IPS-NIHi7 (cell line): ENCODE measurements around the gene ASAH2.
"Not testable (repeated sequence)": the region's sequence is repeated elsewhere in the genome, so short reads cannot be mapped to it uniquely, and the experiment has no call there.

ENCODE experiments used
- DNase-seq: peaks from one replicate; pipeline ENCODE4 v3.0.0; 2012; ENCODE audit warnings: mixed read lengths; ENCODE audit errors: extremely low spot score

Gene ASAH2

DNA sequence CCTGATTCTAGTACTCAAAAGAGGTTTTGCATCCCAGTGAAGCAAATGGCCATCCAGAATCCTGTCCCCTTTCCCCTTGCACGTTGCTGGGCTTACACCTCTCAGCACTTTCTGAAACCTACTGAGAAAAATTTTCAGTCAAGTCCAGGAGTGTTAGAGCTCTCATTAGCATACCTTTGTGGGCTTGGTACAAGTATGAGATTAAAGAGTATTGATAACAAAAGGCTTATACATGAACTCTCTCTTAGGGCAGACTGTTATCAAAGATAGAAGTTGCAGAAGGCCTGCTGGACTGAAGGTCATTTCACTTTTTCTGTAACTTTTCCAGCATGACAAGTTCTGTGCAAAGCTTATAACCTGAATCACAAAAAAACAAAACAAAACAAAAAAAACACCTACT lies at the start of gene ASAH2:
TSS of gene ASAH2 (minus strand) at position 123 of the 400 bp plus-strand sequence. CDS start 2,906 bp downstream, outside the sequence.
- no peak for DNase-seq

DNA sequence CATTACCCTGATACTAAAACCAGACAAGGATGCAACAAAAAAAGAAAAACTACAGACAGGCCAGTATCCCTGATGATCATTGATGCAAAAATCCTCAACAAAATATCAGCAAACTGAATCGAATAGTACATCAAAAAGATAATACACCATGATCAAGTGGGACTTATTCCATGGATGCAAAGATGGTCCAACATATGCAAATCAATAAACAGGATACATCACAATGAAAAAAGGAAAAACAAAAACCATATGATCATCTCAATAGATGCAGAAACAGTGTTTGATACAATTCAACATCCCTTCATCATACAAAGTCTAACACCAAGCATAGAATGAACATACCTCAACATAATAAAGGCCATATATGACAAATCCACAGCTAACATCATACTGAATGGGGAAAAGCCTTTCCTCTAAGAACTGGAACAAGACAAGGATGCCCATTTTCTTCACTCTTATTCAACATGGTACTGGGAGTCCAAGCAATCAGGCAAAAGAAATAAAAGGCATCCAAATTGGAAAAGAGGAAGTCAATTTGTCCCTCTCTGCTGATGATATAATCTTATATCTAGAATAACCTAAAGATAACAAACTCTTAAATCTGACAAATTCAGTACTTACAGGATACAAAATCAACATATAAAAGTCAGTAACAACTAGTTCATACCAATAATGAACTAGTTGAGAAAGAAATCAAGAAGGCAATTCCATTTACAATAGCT lies 48.8 kb upstream of the ASAH2 start:
- no peak for DNase-seq

DNA sequence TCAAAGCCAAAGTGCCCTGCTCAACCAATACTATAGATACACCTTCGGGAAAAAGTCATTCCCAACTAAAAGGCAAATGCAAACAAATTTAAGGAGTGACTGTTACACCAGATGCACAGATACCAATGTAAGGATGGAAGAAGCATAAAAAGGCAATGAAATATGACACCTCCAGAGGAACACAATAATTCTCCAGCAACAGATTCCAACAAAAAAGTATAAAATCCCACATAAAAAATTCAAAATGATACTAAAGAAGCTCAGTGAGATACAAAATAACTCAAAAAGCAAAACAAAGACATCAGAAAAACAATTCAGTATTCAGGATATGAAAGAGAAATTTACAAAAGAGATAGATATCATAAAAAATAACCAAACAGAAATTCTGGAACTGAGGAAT lies 44.1 kb upstream of the ASAH2 start:
- DNase-seq, result no peak

DNA sequence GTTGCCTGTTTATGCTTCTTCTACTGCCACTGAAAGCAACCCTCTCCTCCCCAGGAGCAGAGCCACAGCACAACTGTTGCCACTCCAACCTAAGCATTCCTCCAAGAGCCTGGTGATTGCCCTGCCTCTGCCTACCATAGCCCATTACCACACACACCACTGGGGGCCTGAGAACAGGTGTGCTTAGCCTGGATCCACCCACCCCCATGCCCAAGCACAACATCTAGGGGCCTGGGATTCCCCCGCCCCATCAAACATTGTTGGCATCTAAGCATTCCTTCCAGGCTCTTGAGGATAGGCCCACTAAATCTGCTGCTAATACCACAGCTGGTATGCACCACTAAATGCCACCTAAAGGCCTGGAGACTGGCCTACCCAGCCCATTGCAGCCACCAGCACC lies 43.3 kb upstream of the ASAH2 start:
- DNase-seq, result no peak

DNA sequence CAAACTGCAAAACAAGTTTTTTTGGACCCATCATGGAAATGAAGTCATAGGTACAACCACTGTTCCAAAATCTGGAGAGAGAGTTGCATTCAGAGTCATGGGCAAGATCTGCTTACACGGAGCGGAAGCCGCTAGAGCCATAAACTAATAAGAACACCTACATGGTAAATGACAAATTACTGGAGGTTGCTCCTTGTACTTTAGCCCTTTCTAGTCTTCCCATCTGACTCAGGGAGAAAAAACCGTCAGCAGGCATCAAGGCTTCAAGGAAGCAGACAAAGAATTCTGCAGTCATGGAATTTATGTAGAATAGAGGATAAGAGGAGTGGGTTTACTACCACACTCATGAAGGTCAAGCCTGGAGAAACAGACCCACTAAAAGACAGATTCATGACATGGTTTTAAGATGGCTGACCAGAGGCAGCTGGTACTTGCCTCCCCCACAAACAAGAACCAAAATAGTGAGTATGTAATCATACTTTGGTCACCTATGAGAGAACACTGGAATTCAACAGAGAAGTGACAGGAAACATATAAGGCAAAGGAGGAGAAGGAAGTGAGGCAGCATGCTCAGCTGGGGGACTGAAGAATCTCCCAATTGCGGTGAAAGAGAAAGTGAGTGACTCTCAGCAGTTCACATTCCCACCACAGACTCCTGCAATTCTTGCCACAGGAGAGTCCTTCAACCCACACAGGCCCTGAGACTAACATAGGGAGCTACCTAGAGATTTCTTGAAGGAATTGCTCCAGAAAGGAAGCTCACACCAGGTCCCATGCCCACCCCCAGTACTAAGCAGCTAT lies 42.4 kb upstream of the ASAH2 start:
- no peak for DNase-seq

DNA sequence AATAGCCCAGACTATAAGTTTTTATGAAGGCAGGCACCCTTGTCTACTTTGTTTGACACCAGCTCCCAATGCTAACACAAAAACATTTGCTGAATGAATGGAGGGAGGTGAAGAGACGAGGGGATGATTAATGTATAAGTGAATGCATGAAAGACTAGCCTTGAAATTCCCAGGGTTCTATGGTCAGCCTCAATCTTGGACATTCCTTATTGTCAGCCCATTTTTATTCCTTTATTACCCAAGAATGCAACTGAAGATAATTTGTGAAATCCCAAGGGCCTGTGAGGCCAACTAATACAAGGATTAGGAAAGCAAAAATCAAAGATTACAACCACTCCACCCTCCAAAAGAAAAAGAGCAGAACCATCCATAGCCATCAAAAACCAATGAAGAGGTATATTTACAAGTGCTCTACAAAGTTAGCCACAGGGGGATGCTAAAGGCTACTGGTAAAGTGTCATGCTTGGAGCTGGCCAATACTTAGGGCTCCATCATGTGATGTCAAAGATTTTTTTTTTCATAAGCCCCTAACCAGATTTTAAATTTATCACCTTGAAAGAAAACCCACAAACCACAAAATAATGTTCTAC lies 40.0 kb upstream of the ASAH2 start:
- DNase-seq, result peak; percentile 38

DNA sequence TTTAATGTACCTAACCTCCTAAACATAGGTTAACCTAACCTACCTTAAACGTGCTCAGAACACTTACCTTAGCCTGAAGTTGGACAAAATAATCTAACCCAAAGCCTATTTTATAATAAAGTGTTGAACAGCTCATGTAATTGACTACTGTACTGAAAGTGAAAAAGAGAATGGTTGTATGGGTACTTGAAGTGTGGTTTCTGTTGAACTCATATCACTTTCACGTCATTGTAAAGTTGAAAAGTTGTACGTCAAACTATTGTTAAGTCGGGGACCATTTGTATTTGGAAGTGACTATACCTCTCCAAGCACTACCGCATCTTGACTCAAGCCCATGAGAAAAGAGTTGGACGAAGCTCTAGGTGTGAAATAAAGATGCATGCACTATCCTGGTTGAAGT lies 37.9 kb upstream of the ASAH2 start:
- DNase-seq, result no peak

DNA sequence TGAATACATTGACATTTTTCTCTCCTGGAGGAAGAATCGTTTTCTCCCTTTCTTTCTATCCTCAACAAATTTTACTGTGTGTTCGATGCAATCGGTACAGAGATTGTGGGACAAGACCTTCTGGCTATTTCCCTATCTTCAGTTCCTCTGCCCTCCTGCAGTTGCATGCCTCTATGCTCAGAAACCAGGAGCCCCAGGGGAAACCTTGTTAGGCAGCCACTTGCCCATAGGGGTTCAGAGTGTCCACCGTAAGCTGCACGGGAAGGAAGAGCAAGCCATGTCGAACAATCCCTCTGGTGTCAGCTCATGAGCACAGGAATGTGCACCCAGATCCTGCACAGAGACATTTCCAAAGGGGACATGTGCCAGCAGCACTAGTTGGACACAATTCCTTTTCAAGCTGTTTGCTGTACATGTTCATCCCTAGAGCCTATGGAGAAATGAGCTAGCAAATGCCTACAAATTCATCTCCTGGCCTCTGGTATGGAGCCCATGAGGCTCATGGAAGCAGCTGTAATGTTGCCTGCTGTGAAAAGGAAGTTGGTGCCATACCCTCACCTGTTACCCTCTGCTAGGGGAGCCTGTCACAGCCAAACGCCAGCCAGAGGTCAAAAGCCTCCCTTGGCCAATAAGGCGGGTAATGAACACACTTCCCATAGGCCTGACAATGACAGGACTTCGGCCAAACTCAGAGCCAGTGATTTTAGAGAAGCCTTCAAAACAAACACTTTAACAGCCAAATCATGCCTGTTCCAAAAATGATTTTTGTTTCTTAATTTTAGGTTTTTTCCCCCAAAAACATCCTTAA lies 35.9 kb upstream of the ASAH2 start:
- no peak for DNase-seq

DNA sequence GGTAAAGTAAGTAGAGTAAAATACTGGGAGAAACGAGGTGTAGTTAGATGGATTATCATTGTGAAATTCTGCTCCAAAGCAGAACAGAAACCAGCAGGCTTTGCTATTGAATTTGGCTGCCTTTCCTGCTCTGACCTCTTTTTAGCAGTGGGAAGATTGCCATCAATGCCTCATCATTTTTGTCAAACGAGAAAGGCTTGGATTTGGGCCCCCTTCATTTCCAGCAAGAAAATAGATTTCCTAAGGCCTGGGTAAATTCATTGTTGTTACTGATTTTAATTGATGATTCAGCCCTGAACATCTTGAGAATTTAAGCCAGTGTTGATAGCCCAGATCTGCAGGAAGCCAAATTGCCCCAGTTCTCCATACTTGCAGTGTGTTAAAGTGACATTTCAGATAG lies 35.2 kb upstream of the ASAH2 start:
- no peak for DNase-seq

DNA sequence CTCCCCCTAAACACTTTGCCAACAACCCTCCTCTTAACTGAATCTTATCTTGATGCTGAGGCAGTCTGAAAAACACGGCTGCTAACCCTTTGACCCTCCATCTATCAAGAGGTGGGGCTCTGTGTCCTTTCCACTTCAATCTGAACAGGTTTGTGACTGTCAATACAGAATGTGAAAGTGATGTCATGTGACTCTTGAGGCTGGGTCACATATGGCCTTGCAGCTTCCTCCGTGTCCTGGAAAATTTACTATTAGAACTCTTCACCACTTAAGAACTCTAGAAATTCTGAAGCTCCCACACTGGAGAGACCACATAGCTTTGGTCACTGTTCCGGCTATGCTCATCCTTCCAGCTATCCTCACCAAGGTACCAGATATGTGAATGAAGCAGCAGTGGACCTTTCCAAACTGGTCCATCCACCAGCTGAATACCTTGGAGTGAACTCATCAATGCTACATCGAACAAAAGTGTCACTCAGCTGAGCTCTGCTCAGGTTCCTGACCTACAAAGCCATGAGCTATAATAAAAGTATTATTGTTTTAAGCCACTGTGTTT lies 30.7 kb upstream of the ASAH2 start:
- no peak for DNase-seq

DNA sequence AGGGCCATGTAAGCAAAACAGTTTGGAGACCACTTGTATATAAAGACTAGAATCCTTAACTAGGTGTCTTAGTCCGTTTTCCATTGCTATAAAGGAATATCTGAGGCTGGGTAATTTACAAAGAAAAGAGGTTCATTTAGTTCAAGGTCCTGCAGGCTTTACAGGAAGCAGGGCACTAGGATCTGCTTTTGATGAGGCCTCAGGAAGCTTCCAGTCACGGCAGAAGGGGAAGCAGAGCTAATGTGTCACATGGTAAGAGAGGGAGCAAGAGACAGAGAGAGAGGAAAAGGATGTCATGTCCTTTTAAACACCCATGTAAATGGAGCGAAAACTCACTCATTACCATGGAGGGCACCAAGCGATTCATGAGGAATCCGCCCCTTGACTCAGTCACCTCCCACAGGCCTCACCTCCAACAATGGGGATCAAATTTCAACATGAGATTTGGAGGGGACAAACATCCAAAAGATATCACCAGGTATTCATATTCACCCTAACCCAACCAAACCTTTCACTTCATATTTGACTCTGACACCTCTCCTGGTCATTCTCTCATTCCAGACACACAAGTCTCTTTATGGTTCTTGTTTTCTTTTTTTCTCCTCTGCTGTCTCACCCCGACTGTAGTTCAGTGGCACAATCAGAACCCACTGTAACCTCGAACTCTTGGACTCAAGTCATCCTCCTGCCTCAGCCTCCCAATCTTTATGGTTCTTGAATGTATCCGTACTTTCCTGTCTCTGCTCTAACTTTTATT lies 30.1 kb upstream of the ASAH2 start:
- DNase-seq, result no peak

DNA sequence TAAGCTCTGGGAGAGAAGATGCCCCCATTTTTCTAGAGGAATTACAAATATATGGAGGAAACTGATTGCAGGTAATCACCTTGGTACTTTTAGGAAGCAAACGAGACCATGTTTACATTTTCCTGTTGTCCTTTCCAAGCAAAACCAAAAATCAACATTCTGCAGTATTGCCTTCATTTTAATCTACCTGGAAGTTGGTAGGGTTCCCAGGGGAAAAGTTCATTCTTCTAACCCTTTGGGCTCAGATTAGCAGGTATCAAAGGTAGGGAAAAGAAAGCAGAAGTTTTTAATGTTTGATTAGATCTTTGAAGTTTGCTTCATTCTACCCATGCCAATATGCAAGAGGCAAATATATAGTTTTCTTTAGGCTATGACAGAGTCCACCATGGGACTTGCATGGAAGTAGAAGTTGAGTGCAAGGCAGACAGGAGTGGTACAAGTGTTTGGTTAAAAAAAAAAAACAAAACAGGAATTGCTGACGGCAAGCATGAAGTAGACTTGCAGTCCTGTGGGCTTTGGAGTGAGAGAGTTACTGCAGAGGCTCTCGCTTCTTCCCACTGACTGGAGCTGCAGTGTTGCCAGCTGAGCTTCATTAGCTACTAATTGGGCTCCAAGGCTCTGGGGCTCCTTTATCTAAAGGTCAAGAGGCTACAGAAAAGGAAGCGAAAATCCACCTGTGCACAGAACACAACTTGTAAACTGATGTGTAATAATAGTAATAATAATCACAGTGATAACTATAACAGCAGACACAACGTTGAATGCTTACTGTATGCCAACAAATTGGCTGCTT lies 28.9 kb upstream of the ASAH2 start:
- DNase-seq, result no peak

DNA sequence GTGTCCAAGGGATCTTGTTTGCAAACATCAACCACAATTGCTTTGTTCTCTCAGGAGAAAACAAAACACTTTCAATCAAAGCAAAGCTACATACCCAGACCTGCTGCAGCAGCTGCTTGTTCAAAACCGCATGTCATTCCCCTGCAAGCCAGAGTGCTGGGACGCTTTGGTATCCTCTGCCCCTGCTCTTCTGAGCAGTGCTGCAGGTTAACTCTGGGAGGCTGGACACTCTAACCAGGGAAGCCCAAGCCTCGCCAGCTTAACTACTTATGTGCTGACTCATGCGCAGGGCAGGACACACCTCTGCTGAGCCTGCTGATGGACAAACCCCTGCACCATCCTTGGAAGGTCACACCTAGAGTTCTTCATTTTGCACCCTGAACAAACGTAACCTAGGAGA lies 28.2 kb upstream of the ASAH2 start:
- DNase-seq, result peak; percentile 36

DNA sequence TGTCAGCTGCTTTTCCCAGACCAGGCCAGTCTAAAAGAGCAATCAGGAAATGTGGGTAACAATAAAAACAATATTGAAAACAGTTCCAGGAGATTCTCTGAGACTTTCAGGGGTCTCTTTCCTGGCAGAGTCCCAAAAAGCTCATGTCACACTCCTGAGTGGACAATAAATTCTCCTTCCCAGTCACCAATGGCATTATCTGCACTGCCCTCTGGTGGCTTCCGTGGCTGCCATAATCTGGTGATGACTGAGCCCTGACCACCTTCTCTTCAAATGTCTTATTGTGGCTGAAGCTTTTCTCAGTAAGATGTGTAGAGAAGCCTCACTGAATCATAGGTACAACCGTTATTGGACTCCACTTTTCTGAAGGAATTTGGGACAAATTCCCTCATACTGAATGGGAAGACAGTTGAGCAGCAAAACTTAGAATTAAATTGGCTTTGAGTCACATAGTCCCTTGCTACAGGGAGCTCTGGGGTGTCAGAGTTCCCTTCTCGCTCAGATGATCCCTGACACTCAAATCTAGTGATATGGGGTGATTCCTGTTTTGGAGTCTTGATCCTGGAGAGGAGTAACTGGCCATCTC lies 24.4 kb upstream of the ASAH2 start:
- DNase-seq, result peak; percentile 58

DNA sequence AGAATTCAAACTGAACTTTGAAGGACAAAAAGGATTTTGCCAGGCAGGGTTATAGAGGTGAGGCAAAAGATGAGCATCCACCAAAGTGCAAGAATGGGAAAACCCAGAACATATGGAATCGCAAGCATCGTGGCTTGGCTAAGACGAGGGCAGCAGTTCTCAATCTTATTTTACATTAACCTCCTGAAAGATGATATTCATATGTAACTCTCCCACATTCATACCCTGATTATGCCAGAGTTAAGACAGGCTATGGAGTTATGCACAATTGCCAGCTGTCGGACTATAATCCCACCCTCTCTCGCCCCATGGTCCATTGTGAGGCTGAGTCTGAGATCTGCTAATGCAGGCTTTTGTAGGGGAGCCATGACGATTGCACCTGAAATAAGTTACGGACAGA lies 21.2 kb upstream of the ASAH2 start:
- DNase-seq, result no peak

DNA sequence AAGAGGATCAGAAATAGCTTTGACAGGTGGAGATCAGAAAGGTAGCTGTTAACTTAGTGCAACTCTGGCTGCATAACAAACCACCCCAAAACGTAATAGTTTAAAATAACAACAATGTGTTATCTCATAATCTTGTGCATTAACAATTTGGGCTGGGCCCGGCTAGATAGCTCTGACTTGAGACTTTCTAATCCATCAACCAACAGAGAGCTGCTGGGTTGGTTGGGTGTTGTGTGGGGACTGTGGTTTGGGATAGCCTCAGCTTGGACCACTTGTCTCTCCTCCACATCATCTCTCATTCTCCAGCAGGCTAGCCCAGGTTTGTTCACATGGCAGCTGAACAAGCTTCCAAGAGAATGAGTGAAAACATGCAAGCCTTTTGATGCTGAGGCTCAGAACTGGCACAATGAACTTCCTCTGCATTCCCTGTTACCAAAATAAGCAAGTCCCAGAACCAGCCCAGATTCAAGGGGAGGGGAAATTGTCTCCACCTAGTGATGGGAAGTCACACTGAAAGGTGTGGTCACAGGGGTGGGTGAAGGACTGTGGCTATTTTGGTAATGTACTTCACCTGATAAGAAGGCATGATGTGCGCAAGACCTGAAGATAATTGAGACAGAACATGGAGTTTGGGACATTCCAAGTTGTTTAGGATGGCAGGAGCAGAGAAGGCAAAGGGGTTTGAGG lies 20.4 kb upstream of the ASAH2 start:
- DNase-seq, result peak; percentile 22

DNA sequence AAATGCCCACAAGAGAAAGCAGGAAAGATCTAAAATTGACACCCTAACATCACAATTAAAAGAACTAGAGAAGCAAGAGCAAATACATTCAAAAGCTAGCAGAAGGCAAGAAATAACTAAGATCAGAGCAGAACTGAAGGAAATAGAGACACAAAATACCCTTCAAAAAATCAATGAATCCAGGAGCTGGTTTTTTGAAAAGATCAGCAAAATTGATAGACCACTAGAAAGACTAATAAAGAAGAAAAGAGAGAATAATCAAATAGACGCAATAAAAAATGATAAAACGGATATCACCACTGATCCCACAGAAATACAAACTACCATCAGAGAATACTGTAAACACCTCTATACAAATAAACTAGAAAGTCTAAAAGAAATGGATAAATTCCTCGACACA lies 16.6 kb upstream of the ASAH2 start:
- not testable (repeated sequence) for DNase-seq

DNA sequence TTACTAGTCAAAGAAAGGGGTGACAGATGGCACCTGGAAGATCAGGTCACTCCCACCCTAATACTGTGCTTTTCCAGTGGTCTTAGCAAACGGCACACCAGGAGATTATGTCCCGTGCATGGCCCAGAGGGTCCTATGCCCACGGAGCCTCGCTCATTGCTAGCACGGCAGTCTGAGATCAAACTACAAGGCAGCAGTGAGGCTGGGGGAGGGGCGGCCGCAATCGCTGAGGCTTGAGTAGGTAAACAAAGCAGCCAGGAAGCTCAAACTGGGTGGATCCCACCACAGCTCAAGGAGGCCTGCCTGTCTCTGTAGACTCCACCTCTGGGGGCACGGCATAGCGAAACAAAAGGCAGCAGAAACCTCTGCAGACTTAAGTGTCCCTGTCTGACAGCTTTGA lies 11.3 kb upstream of the ASAH2 start:
- not testable (repeated sequence) for DNase-seq

DNA sequence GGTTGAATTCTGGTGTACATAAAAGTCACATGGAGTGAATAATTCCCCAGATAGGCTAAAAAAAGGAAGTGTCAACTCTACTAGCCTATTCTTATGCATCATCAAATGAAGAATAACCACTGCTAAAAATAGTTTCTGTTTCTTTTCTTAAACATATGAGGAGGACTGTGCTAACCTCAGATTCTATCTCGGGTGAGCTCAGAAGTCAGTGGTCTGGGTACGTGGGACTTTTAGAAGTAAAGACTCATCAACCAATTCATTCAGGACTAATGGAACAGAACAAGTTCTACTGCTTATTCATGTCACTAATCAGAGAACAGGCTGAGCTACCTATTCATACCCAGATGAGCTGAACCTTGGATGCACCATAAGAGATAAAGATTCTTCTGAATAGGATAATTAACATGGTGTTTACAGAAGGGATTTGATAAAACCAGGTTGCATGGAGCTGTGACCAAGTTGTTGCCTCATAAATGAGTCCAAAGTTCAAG lies 9.5 kb upstream of the ASAH2 start:
- DNase-seq, result no peak
